ENCODE data around the gene PSORS1C2.

PSORS1C2 gene

GRCh38 chr6:31092769-31093505 is 45.9 kb downstream of the PSORS1C2 start:
- intact Hi-C loops (cut with DNase I), result no loop called here
- no peak for DNase-seq

- no peak for DNase-seq
- intact Hi-C loops (cut with DNase I), result no loop called here
These were observed 46.6 kb downstream of the PSORS1C2 start for GRCh38 chr6:31092238-31092637.

GRCh38 chr6:31091680-31092079 is 47.2 kb downstream of the PSORS1C2 start:
- intact Hi-C loops (cut with DNase I), result no loop called here
- no peak for DNase-seq

GRCh38 chr6:31090973-31091364 is 47.9 kb downstream of the PSORS1C2 start:
- DNase-seq, result no peak
- intact Hi-C loops (cut with DNase I), result no loop called here

- no peak for DNase-seq
- intact Hi-C loops (cut with DNase I), result no loop called here
These were observed 48.4 kb downstream of the PSORS1C2 start for GRCh38 chr6:31090275-31090972.

Measured in head of caudate nucleus (tissue), 42 donors.